ENCODE data around the gene DNAJB5. TPM values are rescaled to one million over a fixed set of nuclear protein-coding genes. Genes with fewer than 3 reads are reported as not detected.

DNAJB5 gene
- total and polyA plus RNA-seq, 2 experiments from 2014 or later, result 20.3 to 37.4 TPM

- Histone ChIP-seq H3K4me1 (ENCODE audit: insufficient read depth) (peaks cover 40% of the 10 kb centered on the region), H3K79me2 (replicated peaks; ENCODE audit: insufficient read depth) (peaks cover 5% of the 10 kb centered on the region; the same call in 1 of the 2 replicates), H3K9me2 (ENCODE audit: insufficient read depth) (0 out of 2 replicates have a peak, but pooled peaks cover 3% of the 10 kb centered on the region), H3K4me2 (peak overlapping the region; percentile 96), H3K36me3 (ENCODE audit: insufficient read depth) (no peaks in the 10 kb centered on the region), H3K27me3 (ENCODE audit: insufficient read depth) (no peaks in the 10 kb centered on the region), H3K4me3 (peak overlapping the region; percentile 70), H3K27ac (ENCODE audit: low read depth) (peak overlapping the region; percentile 92), H2AFZ (peak overlapping the region; percentile 5), H3F3A (replicated peaks; ENCODE audit: low read depth) (no peaks in the 10 kb centered on the region; the same call in 1 of the 2 replicates), H4K20me1 (replicated peaks; ENCODE audit: insufficient read depth) (no peaks in the 10 kb centered on the region)
- Mint-ChIP-seq H3K4me3 (peak overlapping the region; percentile 88), H3K36me3 (ENCODE audit: low read depth) (peaks cover 13% of the 10 kb centered on the region), H3K9me3 (no peaks in the 10 kb centered on the region; the same call in 1 of the 3 replicates), H3K27me3 (ENCODE audit: insufficient read depth, low read depth, poor library complexity) (peaks cover 15% of the 10 kb centered on the region), H3K4me1 (peaks cover 53% of the 10 kb centered on the region), H3K27ac (peak overlapping the region; percentile 94)
- DNase-seq (ENCODE audit: low spot score) (peak; percentile 73), ATAC-seq (peak; percentile 2)
- TF ChIP-seq, protein P1, sequence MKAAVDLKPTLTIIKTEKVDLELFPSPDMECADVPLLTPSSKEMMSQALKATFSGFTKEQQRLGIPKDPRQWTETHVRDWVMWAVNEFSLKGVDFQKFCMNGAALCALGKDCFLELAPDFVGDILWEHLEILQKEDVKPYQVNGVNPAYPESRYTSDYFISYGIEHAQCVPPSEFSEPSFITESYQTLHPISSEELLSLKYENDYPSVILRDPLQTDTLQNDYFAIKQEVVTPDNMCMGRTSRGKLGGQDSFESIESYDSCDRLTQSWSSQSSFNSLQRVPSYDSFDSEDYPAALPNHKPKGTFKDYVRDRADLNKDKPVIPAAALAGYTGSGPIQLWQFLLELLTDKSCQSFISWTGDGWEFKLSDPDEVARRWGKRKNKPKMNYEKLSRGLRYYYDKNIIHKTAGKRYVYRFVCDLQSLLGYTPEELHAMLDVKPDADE (IDR thresholded peaks at IDR 0.05), result no peak
- TF ChIP-seq POLR2AphosphoS5 (IDR thresholded peaks at IDR 0.05; ENCODE audit: low read depth) (peak; percentile 35; the same call in 1 of the 2 replicates), CREB1 (CRISPR knock-in tag; IDR thresholded peaks at IDR 0.05; ENCODE audit: low read depth) (peak; percentile 42; the same call in 1 of the 2 replicates)
Observed at GRCh38 chr9:34988218-34989002, 1.1 kb upstream of the DNAJB5 start.

DNA sequence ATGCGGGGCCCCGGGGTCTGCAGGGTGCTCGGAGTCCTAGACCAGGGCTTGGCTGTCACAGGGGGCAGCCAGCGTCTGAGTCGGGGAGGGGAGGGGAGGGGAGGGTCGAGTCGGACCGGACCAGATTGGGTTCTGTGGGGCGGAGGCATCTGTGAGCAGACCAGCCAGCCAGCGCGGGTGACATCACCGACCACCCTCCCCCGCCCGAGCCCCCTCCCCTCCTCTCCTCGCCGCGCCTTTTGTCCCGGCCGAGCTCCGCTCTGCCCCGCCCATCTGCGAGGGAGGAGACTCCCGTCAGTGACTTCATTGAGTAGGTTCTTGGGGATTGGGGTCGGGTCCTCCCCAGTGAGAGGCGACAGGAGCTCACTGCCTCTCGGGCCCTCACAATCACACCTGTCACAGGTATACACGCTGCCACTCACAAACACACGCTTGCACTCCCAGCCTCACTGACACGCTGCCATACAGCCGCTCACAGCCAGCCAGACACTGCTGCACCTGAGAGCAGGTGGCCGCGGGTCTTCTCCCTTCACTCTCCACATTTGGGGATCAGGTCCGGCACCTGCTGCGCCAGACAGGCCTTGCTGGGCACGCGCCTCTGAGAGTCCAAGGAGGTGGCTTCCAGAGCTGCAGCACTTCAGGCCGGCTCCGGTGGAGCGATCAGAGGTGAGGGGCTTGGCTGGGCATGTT, 546 bp downstream of the DNAJB5 start:
- DNase-seq (ENCODE audit: low spot score) (peak; percentile 95), ATAC-seq (peak; percentile 15)
- Histone ChIP-seq H4K20me1 (replicated peaks; ENCODE audit: insufficient read depth) (no peaks in the 10 kb centered on the region), H3F3A (replicated peaks; ENCODE audit: low read depth) (no peaks in the 10 kb centered on the region; the same call in none of the 2 replicates), H2AFZ (no peak overlapping the region), H3K4me1 (ENCODE audit: insufficient read depth) (peaks cover 56% of the 10 kb centered on the region), H3K4me2 (peak overlapping the region; percentile 96), H3K27ac (ENCODE audit: low read depth) (peak overlapping the region; percentile 90), H3K9me2 (ENCODE audit: insufficient read depth) (no peaks in the 10 kb centered on the region), H3K4me3 (peak overlapping the region; percentile 85), H3K79me2 (replicated peaks; ENCODE audit: insufficient read depth) (peaks cover 5% of the 10 kb centered on the region; the same call in 1 of the 2 replicates), H3K36me3 (ENCODE audit: insufficient read depth) (no peaks in the 10 kb centered on the region), H3K27me3 (ENCODE audit: insufficient read depth) (no peaks in the 10 kb centered on the region)
- Mint-ChIP-seq H3K27me3 (ENCODE audit: insufficient read depth, low read depth, poor library complexity) (peaks cover 15% of the 10 kb centered on the region), H3K9me3 (no peaks in the 10 kb centered on the region; the same call in 1 of the 3 replicates), H3K36me3 (ENCODE audit: low read depth) (peaks cover 24% of the 10 kb centered on the region), H3K4me1 (peaks cover 64% of the 10 kb centered on the region), H3K27ac (peak overlapping the region; percentile 97), H3K4me3 (peak overlapping the region; percentile 88)
- TF ChIP-seq CREB1 (CRISPR knock-in tag; IDR thresholded peaks at IDR 0.05; ENCODE audit: low read depth) (0 out of 2 replicates have a peak, but pooled peaks have one; percentile 18), ZNF331 (CRISPR knock-in tag; IDR thresholded peaks at IDR 0.05; ENCODE audit: low read depth) (no peak), POLR2AphosphoS5 (IDR thresholded peaks at IDR 0.05; ENCODE audit: low read depth) (peak; percentile 31; the same call in 1 of the 2 replicates)
